Heart right ventricle (tissue), 16 donors: ENCODE measurements around the gene CDC42EP5. TPM values are rescaled to one million over a fixed set of nuclear protein-coding genes. Genes with fewer than 3 reads are reported as not detected.

Experiments used
- ATAC-seq, 8 donors: fragments of 200-7000 bp; cut with Tn5 transposase; one replicate each; pipeline ENCODE4 v1.9.1; 2020; ENCODE audit warnings: mild to moderate bottlenecking in 8 of 8, moderate library complexity in 8 of 8, moderate number of reproducible peaks in 1 of 8
- DNase-seq, 2 donors: peaks; one replicate each; pipeline ENCODE4 v3.0.0-alpha.2; 2020
- H3K27ac ChIP-seq, 10 donors: fragments of 200-600 bp; sonication (generic) in 2 of 10; one replicate each; pipeline versions ENCODE4 v1.5.0 to v1.8.0; 2020 to 2022; ENCODE audit warnings: mild to moderate bottlenecking in 3 of 10
- H3K27me3 ChIP-seq, 7 donors: fragments of 200-600 bp; one replicate each; pipeline ENCODE4 v1.8.0; 2021 to 2022; ENCODE audit warnings: mild to moderate bottlenecking in 2 of 7
- H3K36me3 ChIP-seq, 9 donors: fragments of 200-600 bp; sonication (generic) in 1 of 9; one replicate each; pipeline versions ENCODE4 v1.5.0 to v1.8.0; 2020 to 2022; ENCODE audit warnings: mild to moderate bottlenecking in 2 of 9
- H3K4me1 ChIP-seq, 9 donors: fragments of 200-600 bp; sonication (generic) in 1 of 9; one replicate each; pipeline versions ENCODE4 v1.5.0 to v1.8.0; 2020 to 2022; ENCODE audit warnings: mild to moderate bottlenecking in 4 of 9
- H3K4me3 ChIP-seq, 10 donors: fragments of 200-600 bp; sonication (generic) in 2 of 10; one replicate each; pipeline versions ENCODE4 v1.5.0 to v1.8.0; 2020 to 2022; ENCODE audit warnings: mild to moderate bottlenecking in 7 of 10, moderate library complexity in 2 of 10
- H3K9me3 ChIP-seq, 11 donors: fragments of 200-600 bp in 10 of 11; sonication (generic) in 2 of 11; one replicate each; pipeline versions ENCODE4 v1.5.0 to v1.8.0; 2013 to 2022; ENCODE audit warnings: mild to moderate bottlenecking in 2 of 11, control low read depth in 1 of 11, moderate library complexity in 1 of 11
- CTCF ChIP-seq, 9 donors: fragments of 200-600 bp; sonication (generic) in 2 of 9; IDR thresholded peaks; one replicate each; pipeline versions ENCODE4 v1.5.0 to v1.8.0; 2021 to 2022; ENCODE audit warnings: antibody characterized with exemption in 9 of 9, mild to moderate bottlenecking in 5 of 9, moderate library complexity in 1 of 9
- WGBS, 2 donors: extraction: QIAGEN DNeasy Blood & Tissue Kit; methylation state at CpG; one replicate each; pipeline ENCODE4 v1.1.7; 2013; ENCODE audit warnings: inconsistent platforms in 1 of 2; 5-methylcytosine and 5-hydroxymethylcytosine counted together
- intact Hi-C, 10 donors: fragments of 100-400 bp; cut with DNase I; formaldehyde crosslinking; loops; one replicate each; pipeline versions ENCODE4 v1.11.1 to v1.14.2; 2022
- polyA plus RNA-seq, 2 donors: library from polyadenylated mRNA; stranded (reverse); fragments of 200-250 nt; gene quantifications; one replicate each; pipeline ENCODE4 v1.2.3, GENCODE V29; 2013
- total RNA-seq, 10 donors: library from RNA; stranded (reverse); fragmentation: NEBNext Ultra II Directional in 3 of 10; extraction: Animal tissue kit (Norgen Biotek cat#: 25700) in 3 of 10; gene quantifications; one replicate each; pipeline versions ENCODE4 v1.2.1 to v1.2.4, GENCODE V29; 2021 to 2023
- donor health status: Arrhythmogenic right ventricular cardiomyopathy.
- donor health status: ischemic (EF 13 %, LVEDD 7.1; RV severe dilation, severe dysfunction).
- donor health status: healthy with polysubstance abuse.
- donor health status: DM: no; HTN: yes; CAD: no.
- donor health status: DM: no; HTN: no; CAD: no.
- donor health status: ischemic (EF 25% LVEDD 6.9; RV normal size, moderate dysfunction).
- donor health status: ischemic (EF 25% LVEDD 5.7; RV mildly dilated, moderate dysfunction).
- donor health status: healthy.
- donor health status: DM: yes; HTN: yes; CAD: no.
- donor health status: Ischemic cardiomyopathy.
- donor health status: ischemic (EF 35%, LVEDD 5.7; RV mildly dilated, moderate dysfunction).
- donor health status: nonischemic (EF 11% LVEDD 7.7; RV severe dilation, severe dysfunction).
- donor health status: DM: yes; HTN: yes; CAD: no.
- donor health status: PGD.
- donor health status: ischemic (EF 29% LVEDD 5.4; RV normal size, mild dysfunction).
- donor health status: nonischemic (EF 23%, LVEDD 6.1; RV moderate dilation, normal function).

CDC42EP5 gene
- total and polyA plus RNA-seq, 12 donors, result 5.3 to 22.8 (median 10.9) TPM

GRCh38 chr19:54462655-54463530 lies 10.2 kb downstream of the CDC42EP5 start:
- peaks cover 4 to 51% (median 43%) of the 10 kb centered on the region in 9 donors for H3K36me3 ChIP-seq
- H3K27ac ChIP-seq, result peak overlapping the region; percentile 96 to 100 (median 98)
- peak overlapping the region; percentile 2 to 75 (median 68) for H3K4me3 ChIP-seq
- peaks cover 0 to 18% (median 0%) of the 10 kb centered on the region in 7 donors for H3K27me3 ChIP-seq
- DNase-seq (peak; percentile 65 to 77), ATAC-seq (peak; percentile 10 to 52 (median 30))
- intact Hi-C loops, result loop anchor here in 3 of 10 donors (1.0 to 2.0 kb wide), 2 partner anchors 14 kb away; partner anchors contain the start of gene LENG8 (in 3 of the 3)
- no peaks in the 10 kb centered on the region for H3K9me3 ChIP-seq
- 4% methylated on average over 87 to 91 of the region's 91 CpGs for WGBS, 2 donors
- H3K4me1 ChIP-seq, result peaks cover 11 to 54% (median 45%) of the 10 kb centered on the region in 9 donors
- peak in 4 of 9 donors; percentile 35 to 46 (median 42) for TF ChIP-seq CTCF (IDR thresholded peaks at IDR 0.05)

GRCh38 chr19:54462047-54462654 lies 10.9 kb downstream of the CDC42EP5 start:
- H3K27me3 ChIP-seq, result peaks cover 0 to 14% (median 0%) of the 10 kb centered on the region in 7 donors
- peaks cover 11 to 54% (median 45%) of the 10 kb centered on the region in 9 donors for H3K4me1 ChIP-seq
- H3K27ac ChIP-seq, result peak overlapping the region; percentile 96 to 100 (median 98)
- no peak for DNase-seq
- H3K36me3 ChIP-seq, result peaks cover 4 to 53% (median 49%) of the 10 kb centered on the region in 9 donors
- no peak for TF ChIP-seq CTCF (IDR thresholded peaks at IDR 0.05)
- WGBS, 2 donors, result 62 to 65% methylated on average over 15 of the region's 15 CpGs
- H3K9me3 ChIP-seq, result no peaks in the 10 kb centered on the region
- peak overlapping the region in 9 of 10 donors; percentile 45 to 75 (median 69) for H3K4me3 ChIP-seq
- ATAC-seq, result peak in 1 of 8 donors; percentile 0
- intact Hi-C loops, result loop anchor here in 2 of 10 donors (2.0 kb wide), 1 partner anchor 13 kb away; the partner anchor contains the start of gene LENG8 (in 2 of the 2)

- H3K27ac ChIP-seq, result peak overlapping the region in 8 of 10 donors; percentile 96 to 100 (median 99)
- DNase-seq, result no peak
- H3K27me3 ChIP-seq, result peaks cover 0 to 14% (median 0%) of the 10 kb centered on the region in 7 donors
- WGBS, 2 donors, result 58 to 61% methylated on average over 3 of the region's 3 CpGs
- no peak for TF ChIP-seq CTCF (IDR thresholded peaks at IDR 0.05)
- peaks cover 11 to 54% (median 45%) of the 10 kb centered on the region in 9 donors for H3K4me1 ChIP-seq
- H3K4me3 ChIP-seq, result peak overlapping the region in 2 of 10 donors; percentile 69 to 73
- intact Hi-C loops, result loop anchor here in 2 of 10 donors (2.0 kb wide), 1 partner anchor 13 kb away; the partner anchor contains the start of gene LENG8 (in 2 of the 2)
- H3K9me3 ChIP-seq, result no peaks in the 10 kb centered on the region
- ATAC-seq, result no peak
- peaks cover 4 to 59% (median 54%) of the 10 kb centered on the region in 9 donors for H3K36me3 ChIP-seq
These were observed 11.5 kb downstream of the CDC42EP5 start for GRCh38 chr19:54461613-54462012.

- H3K36me3 ChIP-seq, result peaks cover 4 to 63% (median 58%) of the 10 kb centered on the region in 9 donors
- peaks cover 0 to 10% (median 0%) of the 10 kb centered on the region in 7 donors for H3K27me3 ChIP-seq
- no peak overlapping the region for H3K4me3 ChIP-seq
- intact Hi-C loops, result no loop called here
- H3K4me1 ChIP-seq, result peaks cover 11 to 54% (median 45%) of the 10 kb centered on the region in 9 donors
- TF ChIP-seq CTCF (IDR thresholded peaks at IDR 0.05), result no peak
- ATAC-seq (no peak), DNase-seq (no peak)
- no peaks in the 10 kb centered on the region for H3K9me3 ChIP-seq
- H3K27ac ChIP-seq, result peak overlapping the region in 3 of 10 donors; percentile 43 to 100 (median 99)
- 72 to 76% methylated on average over 27 of the region's 27 CpGs for WGBS, 2 donors
These were observed 11.9 kb downstream of the CDC42EP5 start for GRCh38 chr19:54461210-54461609.
